CD4-positive, alpha-beta T cell treated with Interleukin-6 for 4 hours (primary cell): Measurements from ENCODE around the gene MARK4.
"Not testable (repeated sequence)": the region's sequence is repeated elsewhere in the genome, so short reads cannot be mapped to it uniquely, and the experiment has no call there.

Source experiments
- DNase-seq: peaks from one replicate; pipeline ENCODE4 v3.0.0-alpha.2; 2020; ENCODE audit warnings: mixed read lengths

The MARK4 gene

DNA sequence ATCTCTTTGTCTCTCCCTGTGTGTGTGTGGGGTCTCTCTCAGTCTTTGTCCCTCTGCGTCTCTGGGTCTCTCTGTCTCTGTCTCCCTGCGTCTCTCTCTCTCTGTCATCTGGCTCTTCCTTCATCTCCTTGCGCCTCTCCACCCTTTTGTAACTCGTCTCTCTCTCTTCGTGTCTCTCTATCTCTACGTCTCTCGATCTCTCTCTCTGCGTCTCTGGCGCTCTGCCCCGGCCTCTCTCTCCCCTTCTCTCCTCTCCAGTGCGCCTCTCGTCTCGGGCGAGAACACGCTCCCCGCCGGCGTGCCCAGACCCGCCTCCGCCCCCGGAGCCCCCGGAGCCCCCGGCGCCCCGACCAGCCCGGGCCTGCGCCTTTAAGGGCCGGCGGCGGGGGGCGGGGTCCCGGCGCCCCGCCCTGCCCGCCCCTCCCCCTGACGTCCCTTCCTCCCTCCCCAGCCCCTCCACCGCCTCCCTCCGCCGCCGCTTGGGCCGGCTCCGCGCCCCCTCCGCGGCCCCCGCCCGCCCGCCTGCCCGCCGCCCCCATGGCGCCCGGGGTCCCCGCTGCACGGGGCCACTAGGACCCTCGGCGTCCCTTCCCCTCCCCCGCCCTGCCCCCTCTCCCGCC is at the start of gene MARK4:
TSS of gene MARK4 (plus strand) at position 440 of the 620 bp plus-strand sequence. CDS start 318 bp downstream, outside the sequence.
- peak; percentile 73 for DNase-seq

DNA sequence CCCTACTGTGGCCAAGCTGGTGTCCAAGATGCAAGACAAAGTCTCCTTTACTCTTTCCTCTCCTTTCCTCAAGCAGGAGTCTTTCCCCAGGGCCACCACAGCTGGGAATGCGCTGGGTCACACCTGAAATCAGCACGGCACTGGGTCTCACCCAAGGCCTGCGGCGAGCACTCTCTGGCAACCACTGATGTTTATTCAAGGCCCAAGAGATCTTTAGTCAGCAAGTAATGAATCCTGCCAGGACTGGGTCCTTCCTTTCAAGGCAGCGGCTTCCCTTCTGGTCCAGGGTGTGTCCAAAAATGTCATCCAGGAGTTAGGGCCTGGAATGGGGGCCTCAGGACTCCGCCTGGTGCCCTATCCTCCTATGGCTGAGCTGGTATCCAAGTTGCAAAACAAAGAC is 48.4 kb upstream of the MARK4 start:
- DNase-seq = no peak

DNA sequence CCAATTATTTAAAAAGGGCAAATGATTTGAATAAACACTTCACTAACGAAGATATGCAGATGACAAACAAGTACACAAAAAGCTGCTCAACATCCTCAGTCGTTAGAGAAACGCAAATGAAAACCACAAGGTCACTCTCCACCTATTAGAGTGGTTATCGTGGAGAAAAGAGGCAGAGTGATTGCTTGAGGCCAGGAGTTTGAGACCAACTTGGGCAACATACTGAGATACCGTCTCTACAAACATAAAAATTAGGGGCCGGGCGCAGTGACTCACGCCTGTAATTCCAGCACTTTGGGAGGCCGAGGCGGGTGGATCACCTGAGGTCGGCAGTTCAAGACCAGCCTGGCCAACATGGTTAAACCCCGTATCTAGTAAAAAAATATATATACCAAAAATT is 45.3 kb upstream of the MARK4 start:
- no peak for DNase-seq

DNA sequence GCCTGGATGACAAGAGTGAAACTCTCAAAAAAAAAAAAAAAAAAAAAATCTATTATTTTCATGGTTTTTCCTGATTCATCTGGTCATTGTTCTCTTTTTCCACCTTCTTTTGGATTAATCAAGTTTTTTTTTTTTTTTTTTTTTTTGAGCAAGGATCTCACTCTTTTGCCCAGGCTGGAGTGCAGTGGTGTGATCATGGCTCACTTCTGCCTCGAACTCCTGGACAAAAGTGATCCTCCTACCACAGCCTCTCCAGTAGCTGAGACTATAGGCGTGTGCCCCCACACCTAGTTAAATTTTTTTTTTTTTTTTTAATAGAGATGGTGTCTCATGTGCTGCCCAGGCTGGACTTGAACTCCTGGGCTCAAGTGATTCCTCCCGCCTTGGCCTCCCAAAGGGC is 44.7 kb upstream of the MARK4 start:
- DNase-seq = no peak

- no peak for DNase-seq
Observed at GRCh38 chr19:45211751-45212381, 39.2 kb upstream of the MARK4 start.

- DNase-seq = no peak
Observed at GRCh38 chr19:45213031-45213430, 38.0 kb upstream of the MARK4 start.

- DNase-seq = no peak
Observed at GRCh38 chr19:45215391-45216191, 35.5 kb upstream of the MARK4 start.

GRCh38 chr19:45216667-45217066 is 34.4 kb upstream of the MARK4 start:
- no peak for DNase-seq

GRCh38 chr19:45217193-45217956 is 33.7 kb upstream of the MARK4 start:
- no peak for DNase-seq

DNA sequence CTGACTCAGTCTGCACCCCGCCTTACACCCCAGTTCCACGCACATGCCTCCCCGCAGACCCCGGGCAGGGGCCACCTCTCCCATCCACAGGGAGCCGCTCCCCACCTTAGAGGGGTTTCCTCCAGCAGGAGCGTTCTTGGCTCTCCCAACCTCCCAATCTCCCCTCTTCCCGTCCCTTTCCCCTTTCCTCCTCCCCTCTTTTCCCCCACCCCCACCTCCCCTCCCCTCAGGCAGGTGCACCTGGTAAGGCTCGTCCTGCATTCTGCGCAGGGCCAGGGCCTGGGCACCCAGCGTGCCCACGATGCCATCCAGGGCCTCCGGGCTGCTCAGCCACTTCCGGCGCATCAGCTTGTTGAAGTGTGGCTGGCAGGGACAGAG is 33.1 kb upstream of the MARK4 start:
- DNase-seq = no peak

GRCh38 chr19:45218426-45218825 is 32.6 kb upstream of the MARK4 start:
- DNase-seq = no peak

GRCh38 chr19:45218911-45219743 is 31.9 kb upstream of the MARK4 start:
- DNase-seq = no peak

- DNase-seq = no peak
Observed at GRCh38 chr19:45222724-45223123, 28.3 kb upstream of the MARK4 start.

- DNase-seq = no peak
Observed at GRCh38 chr19:45223879-45224278, 27.2 kb upstream of the MARK4 start.

GRCh38 chr19:45224645-45225044 is 26.4 kb upstream of the MARK4 start:
- no peak for DNase-seq

GRCh38 chr19:45229056-45229455 is 22.0 kb upstream of the MARK4 start:
- DNase-seq = not testable (repeated sequence)

DNA sequence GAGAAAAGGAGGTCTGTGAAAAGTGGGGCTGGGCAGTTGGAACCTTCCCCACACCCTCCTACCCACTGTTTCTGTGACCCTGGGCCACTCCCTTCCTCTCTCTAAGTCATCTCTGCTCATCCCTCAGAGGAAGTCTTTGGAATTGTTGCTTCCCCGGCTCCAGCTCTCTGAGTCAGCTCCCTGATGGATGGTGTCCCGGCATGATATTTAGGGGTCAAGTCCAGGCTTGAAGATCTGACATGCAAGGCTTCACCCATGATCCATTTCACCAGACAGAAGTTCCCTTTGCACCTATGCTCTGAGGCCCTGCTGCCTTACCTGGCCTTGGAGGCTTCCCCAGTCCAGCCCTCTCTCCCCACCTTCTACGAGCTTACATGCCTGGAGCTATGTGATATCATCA is 19.2 kb upstream of the MARK4 start:
- no peak for DNase-seq

DNA sequence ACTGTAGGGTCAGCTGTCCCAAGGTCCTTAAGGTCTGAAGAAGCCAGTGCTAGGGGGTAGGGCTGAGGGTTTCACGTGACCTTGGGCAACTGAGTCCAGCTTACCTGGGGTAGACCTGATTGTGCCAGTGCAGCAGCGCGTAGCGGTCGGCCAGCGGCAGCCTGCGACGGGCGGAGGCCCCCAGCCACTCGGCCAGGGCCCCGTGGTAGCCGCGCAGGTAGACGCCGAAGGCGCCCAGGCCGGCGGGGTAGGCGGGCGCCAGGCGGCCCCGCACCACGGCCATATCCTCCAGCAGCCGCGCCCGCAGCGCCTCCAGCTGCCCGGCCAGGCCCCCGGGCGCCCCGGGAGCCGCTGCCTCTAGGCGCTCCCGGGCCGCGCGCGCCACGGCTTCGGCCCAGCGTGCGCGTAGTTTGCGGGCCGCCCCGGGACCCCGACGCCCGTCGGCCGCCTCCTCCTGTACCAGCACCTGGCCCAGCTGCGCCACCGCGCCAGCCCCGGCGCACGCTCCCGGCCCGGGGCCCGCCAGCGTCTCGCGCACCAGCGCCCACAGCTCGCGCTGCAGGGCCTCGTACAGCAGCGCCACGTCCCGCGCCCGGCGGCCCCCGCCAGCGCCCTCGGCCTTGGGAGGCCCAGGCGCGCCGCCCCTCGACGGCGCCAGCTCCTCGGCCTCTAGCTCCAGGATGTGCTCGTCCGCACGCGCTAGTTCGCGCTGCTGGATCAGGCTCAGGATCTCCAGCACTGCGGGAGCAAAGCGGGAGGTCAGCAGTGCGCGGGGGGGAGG is 16.8 kb upstream of the MARK4 start:
- no peak for DNase-seq

- no peak for DNase-seq
Observed at GRCh38 chr19:45235485-45235884, 15.6 kb upstream of the MARK4 start.

GRCh38 chr19:45238556-45238955 is 12.5 kb upstream of the MARK4 start:
- no peak for DNase-seq

DNA sequence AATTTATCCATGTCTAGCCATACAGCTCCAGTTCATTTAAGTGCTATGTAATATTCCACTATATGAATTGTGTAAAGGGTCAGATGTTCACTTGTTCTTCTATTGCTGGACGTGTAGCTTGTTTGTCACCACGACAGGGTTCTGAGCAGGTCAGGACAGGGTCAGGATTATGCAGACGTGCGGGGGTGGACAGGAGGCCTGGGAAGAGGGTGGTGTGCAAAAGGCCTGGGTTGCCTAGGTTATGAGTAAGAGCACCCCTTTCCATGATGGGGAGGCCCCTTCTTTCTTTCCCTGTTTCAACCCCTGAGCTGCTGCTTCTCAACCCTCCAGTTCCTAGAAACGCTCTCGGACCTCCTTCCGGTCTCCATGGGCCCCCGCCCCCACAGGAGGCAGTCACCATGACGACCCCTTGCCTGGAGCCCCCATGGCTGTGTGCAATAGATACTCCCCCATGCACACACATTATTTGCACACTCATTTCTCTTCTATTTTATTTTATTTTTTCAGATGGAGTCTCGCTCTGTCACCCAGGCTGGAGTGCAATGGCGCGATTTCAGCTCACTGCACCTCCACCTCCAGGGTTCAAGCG is 7.8 kb upstream of the MARK4 start:
- DNase-seq = no peak
